ENCODE data around the gene TOX4.

DNA sequence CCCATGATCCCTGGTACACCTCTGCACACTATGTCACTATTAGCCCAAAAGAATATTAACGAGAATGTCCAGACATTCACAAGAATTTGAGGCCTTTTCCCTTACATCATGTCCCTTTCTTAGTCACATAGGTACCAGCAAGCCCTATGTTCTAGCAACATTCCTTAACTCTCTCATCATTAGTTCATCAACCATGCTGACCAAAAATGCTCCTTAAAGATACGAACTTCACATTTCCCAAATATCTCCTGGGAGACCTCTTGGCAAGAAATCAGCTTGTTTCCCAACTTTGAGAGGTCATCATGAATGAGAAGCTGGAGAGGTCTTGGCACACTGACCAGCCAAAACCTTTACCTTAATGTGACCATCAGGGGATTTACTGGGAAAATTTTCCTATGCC, 44.5 kb downstream of the TOX4 start:
- TF ChIP-seq, protein P1, sequence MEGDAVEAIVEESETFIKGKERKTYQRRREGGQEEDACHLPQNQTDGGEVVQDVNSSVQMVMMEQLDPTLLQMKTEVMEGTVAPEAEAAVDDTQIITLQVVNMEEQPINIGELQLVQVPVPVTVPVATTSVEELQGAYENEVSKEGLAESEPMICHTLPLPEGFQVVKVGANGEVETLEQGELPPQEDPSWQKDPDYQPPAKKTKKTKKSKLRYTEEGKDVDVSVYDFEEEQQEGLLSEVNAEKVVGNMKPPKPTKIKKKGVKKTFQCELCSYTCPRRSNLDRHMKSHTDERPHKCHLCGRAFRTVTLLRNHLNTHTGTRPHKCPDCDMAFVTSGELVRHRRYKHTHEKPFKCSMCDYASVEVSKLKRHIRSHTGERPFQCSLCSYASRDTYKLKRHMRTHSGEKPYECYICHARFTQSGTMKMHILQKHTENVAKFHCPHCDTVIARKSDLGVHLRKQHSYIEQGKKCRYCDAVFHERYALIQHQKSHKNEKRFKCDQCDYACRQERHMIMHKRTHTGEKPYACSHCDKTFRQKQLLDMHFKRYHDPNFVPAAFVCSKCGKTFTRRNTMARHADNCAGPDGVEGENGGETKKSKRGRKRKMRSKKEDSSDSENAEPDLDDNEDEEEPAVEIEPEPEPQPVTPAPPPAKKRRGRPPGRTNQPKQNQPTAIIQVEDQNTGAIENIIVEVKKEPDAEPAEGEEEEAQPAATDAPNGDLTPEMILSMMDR (IDR thresholded peaks at IDR 0.05), result no peak
- no peak for TF ChIP-seq POLR2A (IDR thresholded peaks at IDR 0.05)
